ENCODE measurements around the gene NOTCH1.

The NOTCH1 gene

DNA sequence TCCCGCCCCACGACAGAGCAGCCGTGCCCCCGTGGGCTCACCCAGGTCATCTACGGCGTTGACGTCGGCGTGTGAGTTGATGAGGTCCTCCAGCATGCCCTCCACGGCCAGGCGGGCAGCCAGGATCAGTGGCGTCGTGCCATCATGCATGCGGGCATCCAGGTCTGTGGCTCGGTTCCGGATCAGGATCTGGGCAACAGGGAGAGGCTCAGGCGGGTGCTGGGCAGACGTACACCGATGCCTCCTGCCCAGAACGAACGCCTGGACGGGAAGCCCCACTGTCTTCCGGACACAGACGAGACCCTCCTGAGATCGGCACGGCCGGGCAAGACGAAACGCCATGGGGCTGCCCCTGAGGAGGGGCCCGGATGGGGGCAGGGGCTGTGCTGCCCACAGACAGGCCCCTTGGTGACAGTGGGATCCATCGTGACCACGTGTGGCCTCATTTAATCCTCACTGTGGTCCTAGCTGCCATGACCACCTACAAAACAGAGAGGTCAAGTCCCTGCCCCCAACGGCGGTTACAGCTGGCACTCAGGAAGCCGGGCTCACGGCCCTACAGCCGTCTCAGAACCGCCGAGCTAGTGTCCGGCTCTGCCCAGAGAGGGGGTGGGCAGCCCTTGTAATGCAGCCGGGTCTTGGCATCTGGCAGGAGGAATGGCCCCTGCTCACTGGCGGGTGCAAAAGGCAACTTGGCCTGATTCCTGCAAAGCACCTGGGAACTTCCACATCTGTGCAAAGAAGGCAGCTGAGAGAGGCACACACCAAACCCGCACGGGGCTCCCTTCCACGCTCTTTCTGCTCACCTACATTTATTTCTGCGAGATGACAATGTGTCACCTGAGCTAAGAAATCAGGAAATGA lies 46.5 kb downstream of the NOTCH1 start (continued):
- no peak for TF ChIP-seq FEZF1 (tag by site-specific recombination; IDR thresholded peaks at IDR 0.05)
- no peak for TF ChIP-seq OSR2 (tag by site-specific recombination; IDR thresholded peaks at IDR 0.05)
- no peak for TF ChIP-seq ZNF202 (tag by site-specific recombination; IDR thresholded peaks at IDR 0.05; ENCODE audit: borderline replicate concordance)
- TF ChIP-seq GLIS2 (tag by site-specific recombination; IDR thresholded peaks at IDR 0.05) = no peak
- TF ChIP-seq ZNF274 (IDR thresholded peaks at IDR 0.05; ENCODE audit: low read length) = no peak
- TF ChIP-seq ZNF274 (tag by site-specific recombination; IDR thresholded peaks at IDR 0.05; ENCODE audit: borderline replicate concordance) = no peak
- TF ChIP-seq ZNF701 (tag by site-specific recombination; IDR thresholded peaks at IDR 0.05) = no peak
- TF ChIP-seq HOXA7 (CRISPR knock-in tag; IDR thresholded peaks at IDR 0.05; ENCODE audit: borderline replicate concordance) = no peak
- TF ChIP-seq, protein P1, sequence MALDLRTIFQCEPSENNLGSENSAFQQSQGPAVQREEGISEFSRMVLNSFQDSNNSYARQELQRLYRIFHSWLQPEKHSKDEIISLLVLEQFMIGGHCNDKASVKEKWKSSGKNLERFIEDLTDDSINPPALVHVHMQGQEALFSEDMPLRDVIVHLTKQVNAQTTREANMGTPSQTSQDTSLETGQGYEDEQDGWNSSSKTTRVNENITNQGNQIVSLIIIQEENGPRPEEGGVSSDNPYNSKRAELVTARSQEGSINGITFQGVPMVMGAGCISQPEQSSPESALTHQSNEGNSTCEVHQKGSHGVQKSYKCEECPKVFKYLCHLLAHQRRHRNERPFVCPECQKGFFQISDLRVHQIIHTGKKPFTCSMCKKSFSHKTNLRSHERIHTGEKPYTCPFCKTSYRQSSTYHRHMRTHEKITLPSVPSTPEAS (tag by site-specific recombination; IDR thresholded peaks at IDR 0.05) = no peak
- TF ChIP-seq, protein P2, sequence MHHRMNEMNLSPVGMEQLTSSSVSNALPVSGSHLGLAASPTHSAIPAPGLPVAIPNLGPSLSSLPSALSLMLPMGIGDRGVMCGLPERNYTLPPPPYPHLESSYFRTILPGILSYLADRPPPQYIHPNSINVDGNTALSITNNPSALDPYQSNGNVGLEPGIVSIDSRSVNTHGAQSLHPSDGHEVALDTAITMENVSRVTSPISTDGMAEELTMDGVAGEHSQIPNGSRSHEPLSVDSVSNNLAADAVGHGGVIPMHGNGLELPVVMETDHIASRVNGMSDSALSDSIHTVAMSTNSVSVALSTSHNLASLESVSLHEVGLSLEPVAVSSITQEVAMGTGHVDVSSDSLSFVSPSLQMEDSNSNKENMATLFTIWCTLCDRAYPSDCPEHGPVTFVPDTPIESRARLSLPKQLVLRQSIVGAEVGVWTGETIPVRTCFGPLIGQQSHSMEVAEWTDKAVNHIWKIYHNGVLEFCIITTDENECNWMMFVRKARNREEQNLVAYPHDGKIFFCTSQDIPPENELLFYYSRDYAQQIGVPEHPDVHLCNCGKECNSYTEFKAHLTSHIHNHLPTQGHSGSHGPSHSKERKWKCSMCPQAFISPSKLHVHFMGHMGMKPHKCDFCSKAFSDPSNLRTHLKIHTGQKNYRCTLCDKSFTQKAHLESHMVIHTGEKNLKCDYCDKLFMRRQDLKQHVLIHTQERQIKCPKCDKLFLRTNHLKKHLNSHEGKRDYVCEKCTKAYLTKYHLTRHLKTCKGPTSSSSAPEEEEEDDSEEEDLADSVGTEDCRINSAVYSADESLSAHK (tag by site-specific recombination; IDR thresholded peaks at IDR 0.05) = no peak
- no peak for TF ChIP-seq ZSCAN23 (tag by site-specific recombination; IDR thresholded peaks at IDR 0.05)
- TF ChIP-seq PRDM1 (tag by site-specific recombination; IDR thresholded peaks at IDR 0.05) = no peak

DNA sequence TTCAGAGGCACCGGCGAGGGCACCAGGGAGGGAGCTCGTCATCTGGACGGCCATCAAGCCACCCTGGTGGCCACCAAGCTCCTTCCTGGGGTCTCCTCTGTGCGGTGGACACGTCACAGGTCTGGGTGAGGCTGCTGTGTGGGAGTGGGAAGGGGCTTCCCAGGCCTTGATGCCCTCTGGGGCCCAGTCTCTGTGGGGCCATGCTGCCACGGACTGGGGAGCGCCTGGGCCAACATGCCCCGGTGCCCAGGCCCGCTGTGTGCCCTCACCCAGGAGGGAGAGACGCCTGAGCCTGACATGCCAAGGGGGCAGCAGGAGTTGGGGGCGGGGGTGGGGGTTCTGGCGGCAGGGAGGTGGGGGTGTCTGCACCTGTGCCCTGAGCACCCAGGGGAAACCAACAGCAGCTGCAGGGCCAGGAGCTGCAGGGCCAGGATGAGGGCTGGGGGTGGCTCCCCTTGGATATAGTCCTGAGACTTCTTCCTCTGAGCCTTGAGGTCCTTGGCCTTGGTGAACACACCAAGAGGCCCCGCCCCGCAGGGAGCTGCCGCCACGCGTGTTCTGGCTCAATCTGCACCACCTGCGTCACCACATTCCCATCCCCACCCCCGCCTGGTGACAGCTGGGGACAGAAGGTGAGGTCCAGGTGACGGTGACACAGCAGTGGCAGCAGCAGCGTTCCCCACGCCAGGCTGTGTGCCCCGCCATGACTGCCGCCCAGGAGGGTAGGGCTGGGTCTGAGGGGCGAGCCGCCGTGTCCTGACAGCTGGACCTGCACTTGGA lies 47.7 kb downstream of the NOTCH1 start:
- ChIA-PET CTCF (interaction anchor here (0.6 to 1.9 kb wide), 2 partner anchors 9 to 18 kb away, joined by 5 to 8 read pairs; no protein-coding TSS in a partner anchor), POLR2A (no interaction called here)
- H3K4me3 ChIP-seq (ENCODE audit: low read depth, low read length) = no peak overlapping the region
- no peaks in the 10 kb centered on the region for H3K4me1 ChIP-seq (ENCODE audit: control insufficient read depth, insufficient read depth, low read length)
- no peak overlapping the region for H3K27ac ChIP-seq (ENCODE audit: extremely low read depth, low read depth, low read length)
- TF ChIP-seq TCF7L2 (IDR thresholded peaks at IDR 0.05; ENCODE audit: borderline replicate concordance, low read depth, low read length) (no peak), GLIS1 (tag by site-specific recombination; IDR thresholded peaks at IDR 0.05) (no peak), ZFP3 (tag by site-specific recombination; IDR thresholded peaks at IDR 0.05; ENCODE audit: low read depth) (no peak), ZNF529 (tag by site-specific recombination; IDR thresholded peaks at IDR 0.05; ENCODE audit: insufficient replicate concordance) (no peak), ZNF341 (tag by site-specific recombination; IDR thresholded peaks at IDR 0.05; ENCODE audit: low read depth) (no peak), ZEB2 (tag by site-specific recombination; IDR thresholded peaks at IDR 0.05) (no peak), ZNF157 (tag by site-specific recombination; IDR thresholded peaks at IDR 0.05) (no peak)
- TF ChIP-seq, protein P3, sequence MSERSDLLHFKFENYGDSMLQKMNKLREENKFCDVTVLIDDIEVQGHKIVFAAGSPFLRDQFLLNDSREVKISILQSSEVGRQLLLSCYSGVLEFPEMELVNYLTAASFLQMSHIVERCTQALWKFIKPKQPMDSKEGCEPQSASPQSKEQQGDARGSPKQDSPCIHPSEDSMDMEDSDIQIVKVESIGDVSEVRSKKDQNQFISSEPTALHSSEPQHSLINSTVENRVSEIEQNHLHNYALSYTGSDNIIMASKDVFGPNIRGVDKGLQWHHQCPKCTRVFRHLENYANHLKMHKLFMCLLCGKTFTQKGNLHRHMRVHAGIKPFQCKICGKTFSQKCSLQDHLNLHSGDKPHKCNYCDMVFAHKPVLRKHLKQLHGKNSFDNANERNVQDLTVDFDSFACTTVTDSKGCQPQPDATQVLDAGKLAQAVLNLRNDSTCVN (tag by site-specific recombination; optimal IDR thresholded peaks at IDR 0.05) = no peak
- TF ChIP-seq, protein P1 (tag by site-specific recombination; IDR thresholded peaks at IDR 0.05) = no peak
- no peaks in the 10 kb centered on the region for H3K9me3 ChIP-seq (ENCODE audit: control insufficient read depth, insufficient read depth, low read depth, low read length)
- peaks cover 0 to 47% of the 10 kb centered on the region in 2 experiments; a peak in 1 of 3 replicates for H3K36me3 ChIP-seq (ENCODE audit: control insufficient read depth in 2 of 2, insufficient read depth in 1 of 2, low read length in 2 of 2)
